Cardiac muscle cell (in vitro differentiated cells and primary cell): ENCODE measurements around the gene C19orf25. TPM values are rescaled to one million over a fixed set of nuclear protein-coding genes. Genes with fewer than 3 reads are reported as not detected.

Source experiments
- DNase-seq, 2 donors: peaks; one replicate each; pipeline versions ENCODE4 v3.0.0 to v3.0.0-alpha.2; 2010 to 2017; ENCODE audit warnings: low read depth in 1 of 2, low spot score in 1 of 2
- H3K27ac ChIP-seq: fragments of 200-600 bp; sonication (generic); 2 replicates; pipeline ENCODE4 v1.5.1; 2016
- H3K27me3 ChIP-seq: fragments of 200-600 bp; sonication (generic); 2 replicates; pipeline ENCODE4 v1.6.0; 2016; ENCODE audit warnings: control low read depth
- H3K36me3 ChIP-seq: fragments of 200-600 bp; sonication (generic); 2 replicates; pipeline ENCODE4 v1.5.1; 2016; ENCODE audit warnings: control low read depth
- H3K4me1 ChIP-seq: fragments of 200-600 bp; sonication (generic); 2 replicates; pipeline ENCODE4 v1.8.1; 2017; ENCODE audit warnings: low read depth, mild to moderate bottlenecking, mixed run types
- H3K4me3 ChIP-seq: fragments of 200-600 bp; sonication (generic); 2 replicates; pipeline ENCODE4 v1.5.1; 2016; ENCODE audit warnings: mild to moderate bottlenecking
- H3K9me3 ChIP-seq: fragments of 200-600 bp; sonication (generic); 2 replicates; pipeline ENCODE4 v1.5.1; 2017; ENCODE audit warnings: low read depth, mild to moderate bottlenecking, control low read depth
- polyA plus RNA-seq: library from polyadenylated mRNA; unstranded; fragments of >200 nt; fragmentation: Nextera tagmentation; extraction: Ambion mirVana; gene quantifications from 2 replicates; pipeline ENCODE4 v1.2.1, GENCODE V29; 2016
- total RNA-seq: library from RNA; depleted of rRNA; stranded (reverse); fragments of >200 nt; gene quantifications from 2 replicates; pipeline ENCODE4 v1.2.3, GENCODE V29; 2016
- TF ChIP-seq, protein P1 (sequence below): IDR thresholded peaks from 2 replicates; pipeline ENCODE4 v1.5.1; 2012; ENCODE audit warnings: low read depth, mild to moderate bottlenecking, low read length

The C19orf25 gene
- total RNA-seq (52.4 and 81.5 TPM in 2 replicates), polyA plus RNA-seq (56.9 and 84.9 TPM in 2 replicates)

DNA sequence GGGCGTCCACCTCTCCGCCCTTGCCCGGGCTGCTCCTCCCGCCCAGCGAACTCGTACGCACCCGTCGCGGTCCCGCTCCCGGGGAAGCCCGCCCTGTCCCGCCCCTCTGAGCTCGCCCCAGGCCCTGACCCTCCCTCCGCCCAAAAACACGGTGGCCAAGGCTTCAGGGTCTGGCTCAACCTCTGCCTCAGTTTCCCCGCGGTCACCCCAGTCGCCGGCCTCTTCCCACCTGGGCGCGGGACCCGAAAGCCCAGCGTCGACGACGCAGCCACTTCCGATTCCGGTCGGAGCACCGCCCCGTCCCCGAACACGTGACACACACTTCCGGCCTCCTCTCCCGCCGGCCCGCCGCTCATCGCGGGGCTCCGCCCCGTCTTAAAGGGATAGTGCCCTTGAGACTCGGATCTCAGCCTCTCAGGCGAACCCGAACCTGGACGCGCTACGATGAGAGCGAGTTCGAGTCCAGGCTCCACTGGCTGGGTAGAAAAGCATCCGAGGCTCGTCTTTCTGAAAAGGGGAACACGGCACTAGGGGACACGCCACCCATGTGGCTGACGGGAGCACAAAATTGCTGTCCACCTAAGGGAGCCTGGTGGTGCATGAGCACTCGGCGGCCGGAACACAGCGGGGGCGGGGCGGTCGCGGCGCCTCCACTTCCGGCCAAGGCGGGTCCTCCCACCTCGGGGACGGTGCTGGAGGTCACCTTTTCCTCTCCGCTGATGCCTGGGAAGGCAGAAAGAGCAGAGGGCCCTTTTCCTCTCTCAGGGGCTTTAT, at the start of gene C19orf25:
Gene C19orf25, minus strand, starts transcription at position 282 of the 774 bp plus-strand sequence. CDS start 312 bp downstream, outside the sequence.
- Histone ChIP-seq H3K27ac (peak within 1 kb of the TSS; percentile 62), H3K4me3 (peak within 1 kb of the TSS; percentile 59), H3K4me1 (peaks cover 5% of the 10 kb centered on the region), H3K27me3 (no peaks in the 10 kb centered on the region), H3K36me3 (no peaks in the 10 kb centered on the region), H3K9me3 (no peaks in the 10 kb centered on the region)
- TF ChIP-seq, protein P1, sequence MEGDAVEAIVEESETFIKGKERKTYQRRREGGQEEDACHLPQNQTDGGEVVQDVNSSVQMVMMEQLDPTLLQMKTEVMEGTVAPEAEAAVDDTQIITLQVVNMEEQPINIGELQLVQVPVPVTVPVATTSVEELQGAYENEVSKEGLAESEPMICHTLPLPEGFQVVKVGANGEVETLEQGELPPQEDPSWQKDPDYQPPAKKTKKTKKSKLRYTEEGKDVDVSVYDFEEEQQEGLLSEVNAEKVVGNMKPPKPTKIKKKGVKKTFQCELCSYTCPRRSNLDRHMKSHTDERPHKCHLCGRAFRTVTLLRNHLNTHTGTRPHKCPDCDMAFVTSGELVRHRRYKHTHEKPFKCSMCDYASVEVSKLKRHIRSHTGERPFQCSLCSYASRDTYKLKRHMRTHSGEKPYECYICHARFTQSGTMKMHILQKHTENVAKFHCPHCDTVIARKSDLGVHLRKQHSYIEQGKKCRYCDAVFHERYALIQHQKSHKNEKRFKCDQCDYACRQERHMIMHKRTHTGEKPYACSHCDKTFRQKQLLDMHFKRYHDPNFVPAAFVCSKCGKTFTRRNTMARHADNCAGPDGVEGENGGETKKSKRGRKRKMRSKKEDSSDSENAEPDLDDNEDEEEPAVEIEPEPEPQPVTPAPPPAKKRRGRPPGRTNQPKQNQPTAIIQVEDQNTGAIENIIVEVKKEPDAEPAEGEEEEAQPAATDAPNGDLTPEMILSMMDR, result no peak
- peak; percentile 95 to 96 for DNase-seq

DNA sequence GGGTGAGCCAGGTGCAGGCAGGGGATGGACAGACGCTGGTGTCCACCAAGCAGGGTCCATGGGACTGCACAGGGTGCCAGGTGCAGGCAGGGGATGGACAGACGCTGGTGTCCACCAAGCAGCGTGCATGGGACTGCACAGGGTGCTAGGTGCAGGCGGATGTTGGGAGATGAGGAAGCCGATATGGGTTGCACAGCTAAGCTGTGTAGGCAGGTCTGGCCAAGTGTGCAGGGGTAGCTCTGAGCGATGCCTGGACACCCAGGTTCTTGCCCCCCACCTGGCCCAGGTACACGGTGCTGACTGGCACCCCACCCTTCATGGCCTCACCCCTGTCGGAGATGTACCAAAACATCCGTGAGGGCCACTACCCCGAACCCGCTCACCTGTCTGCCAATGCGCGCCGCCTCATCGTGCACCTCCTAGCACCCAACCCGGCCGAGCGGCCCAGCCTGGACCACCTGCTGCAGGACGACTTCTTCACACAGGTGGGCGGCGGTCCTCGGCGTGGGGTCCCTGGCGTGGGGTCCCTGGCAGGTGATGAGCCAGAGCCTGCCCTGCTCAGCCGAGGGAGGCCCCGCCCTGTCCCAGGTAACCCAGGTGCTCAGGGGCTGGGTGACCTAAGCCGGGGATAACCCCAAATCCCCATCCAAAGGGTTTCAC, 48.8 kb upstream of the C19orf25 start:
- TF ChIP-seq, protein P1, result no peak
- peaks cover 74% of the 10 kb centered on the region for H3K27me3 ChIP-seq

DNA sequence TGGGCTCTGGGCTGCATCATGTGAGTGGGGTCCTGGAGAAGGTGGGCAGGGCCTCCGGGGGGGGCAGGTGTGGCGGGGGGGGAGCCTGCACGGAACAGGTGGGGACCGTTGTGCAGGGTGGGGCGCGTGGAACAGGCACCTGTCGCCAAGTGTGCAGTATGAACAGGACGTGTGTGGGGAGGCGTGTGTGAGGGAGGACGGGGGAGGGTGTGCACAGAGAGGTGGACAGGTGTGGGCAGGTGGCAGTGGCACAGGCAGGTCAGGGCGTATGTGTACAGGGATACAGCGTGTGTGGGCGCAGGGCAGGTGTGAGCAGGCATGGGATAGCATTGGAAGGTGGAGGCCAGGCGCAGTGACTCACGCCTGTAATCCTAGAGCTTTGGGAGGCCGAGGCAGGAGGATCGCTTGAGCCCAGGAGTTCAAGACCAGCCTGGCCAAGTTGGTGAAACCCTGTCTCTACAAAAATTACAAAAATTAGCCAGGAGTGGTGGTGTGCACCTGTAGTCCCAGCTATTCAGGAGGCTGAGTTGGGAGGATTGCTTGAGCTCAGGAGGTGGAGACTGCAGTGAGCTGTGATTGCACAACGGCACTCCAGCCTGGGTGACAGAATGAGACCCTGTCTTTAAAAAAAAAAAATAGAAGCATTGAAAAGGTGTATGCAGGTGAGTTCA, 48.1 kb upstream of the C19orf25 start:
- Histone ChIP-seq H3K36me3 (no peaks in the 10 kb centered on the region), H3K9me3 (no peaks in the 10 kb centered on the region), H3K4me1 (no peaks in the 10 kb centered on the region), H3K4me3 (no peak overlapping the region), H3K27ac (no peak overlapping the region), H3K27me3 (peaks cover 80% of the 10 kb centered on the region)
- TF ChIP-seq, protein P1, result no peak
- DNase-seq, result no peak

More for the DNA sequence above, 48.8 kb upstream of the C19orf25 start:
- Histone ChIP-seq H3K27ac (no peak overlapping the region), H3K4me3 (no peak overlapping the region), H3K9me3 (no peaks in the 10 kb centered on the region), H3K36me3 (no peaks in the 10 kb centered on the region), H3K4me1 (no peaks in the 10 kb centered on the region)
- no peak for DNase-seq

DNA sequence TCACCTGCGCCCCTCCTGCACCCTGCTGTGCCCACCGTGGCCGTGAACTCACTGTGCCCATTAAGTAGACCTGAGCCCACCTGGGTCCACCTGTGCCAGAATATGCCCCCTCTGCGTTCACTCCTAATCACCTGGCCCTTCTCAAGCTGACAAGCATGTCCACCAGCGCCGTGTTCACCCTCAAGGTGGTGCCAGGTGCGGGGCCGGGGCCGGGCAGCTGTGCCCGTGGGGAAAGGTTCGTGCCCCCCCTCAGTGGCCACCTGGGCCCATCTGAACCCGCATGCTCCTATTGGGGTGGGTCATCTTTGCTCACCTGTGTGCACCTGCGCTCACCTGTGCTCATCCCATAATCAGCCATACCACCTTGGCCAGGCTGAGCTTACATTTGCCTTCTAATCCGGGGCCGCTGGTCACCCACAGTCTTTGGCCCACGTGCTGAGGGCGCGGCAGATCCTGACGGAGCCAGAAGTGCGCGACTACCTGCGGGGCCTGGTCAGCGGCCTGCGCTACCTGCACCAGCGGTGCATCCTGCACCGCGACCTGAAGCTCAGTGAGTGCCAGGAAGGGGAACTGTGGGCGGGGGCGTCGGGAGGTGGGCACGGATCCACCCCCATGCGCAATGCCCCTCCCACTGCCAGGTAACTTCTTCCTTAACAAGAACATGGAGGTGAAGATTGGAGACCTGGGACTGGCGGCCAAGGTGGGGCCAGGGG, 47.2 kb upstream of the C19orf25 start:
- Histone ChIP-seq H3K27me3 (peaks cover 77% of the 10 kb centered on the region), H3K36me3 (no peaks in the 10 kb centered on the region), H3K4me1 (no peaks in the 10 kb centered on the region), H3K4me3 (no peak overlapping the region), H3K9me3 (no peaks in the 10 kb centered on the region), H3K27ac (no peak overlapping the region)
- TF ChIP-seq, protein P1, result no peak
- DNase-seq, result no peak

DNA sequence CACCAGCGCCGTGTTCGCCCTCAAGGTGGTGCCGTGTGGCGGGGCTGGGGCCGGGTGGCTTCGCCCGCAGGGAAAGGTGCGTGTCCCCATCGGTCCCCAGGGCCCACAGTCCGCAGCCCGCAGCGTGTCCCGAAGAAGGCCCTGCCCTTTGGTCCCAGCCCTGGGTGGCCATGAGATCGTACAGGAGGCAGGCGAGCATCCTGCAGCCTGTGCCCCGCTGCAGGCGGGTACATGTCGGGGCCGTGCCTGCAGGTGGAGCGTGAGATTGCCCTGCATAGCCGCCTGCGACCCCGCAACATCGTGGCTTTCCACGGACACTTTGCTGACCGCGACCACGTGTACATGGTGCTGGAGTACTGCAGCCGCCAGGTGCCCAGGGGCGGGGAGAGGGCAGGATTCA, 46.3 kb upstream of the C19orf25 start:
- Histone ChIP-seq H3K27ac (no peak overlapping the region), H3K36me3 (no peaks in the 10 kb centered on the region), H3K27me3 (peaks cover 79% of the 10 kb centered on the region), H3K4me3 (no peak overlapping the region), H3K4me1 (no peaks in the 10 kb centered on the region), H3K9me3 (no peaks in the 10 kb centered on the region)
- DNase-seq, result no peak
- TF ChIP-seq, protein P1, result no peak
